Pancreas (tissue), 10 donors: ENCODE data around the gene OGFOD2. TPM values are rescaled to one million over a fixed set of nuclear protein-coding genes. Genes with fewer than 3 reads are reported as not detected.

Experiments
- ATAC-seq, 4 donors: fragments of 200-7000 bp; cut with Tn5 transposase; one replicate each; pipeline versions ENCODE4 v1.8.0 to v1.9.1; 2020; ENCODE audit warnings: mild to moderate bottlenecking in 4 of 4, moderate library complexity in 4 of 4
- DNase-seq, 6 donors: peaks; one replicate each; pipeline ENCODE4 v3.0.0-alpha.2; 2020
- FAIRE-seq: peaks from 2 replicates; lab custom pipeline; 2012; peaks lifted over from hg19 to GRCh38; lab: Jason Lieb, UNC
- H3K27ac ChIP-seq, 4 donors: fragments of 200-600 bp; sonication (generic); 1 replicate in 3 of 4; 2 replicates in 1 of 4; pipeline versions ENCODE4 v1.5.0 to v1.8.0; 2020
- H3K27me3 ChIP-seq, 4 donors: fragments of 200-600 bp; one replicate each; pipeline ENCODE4 v1.8.0; 2021
- H3K36me3 ChIP-seq, 3 donors: fragments of 200-600 bp; sonication (generic) in 1 of 3; one replicate each; pipeline versions ENCODE4 v1.5.0 to v1.8.0; 2020 to 2021
- H3K4me1 ChIP-seq, 3 donors: fragments of 200-600 bp; one replicate each; pipeline ENCODE4 v1.8.0; 2021
- H3K4me3 ChIP-seq, 4 donors: fragments of 200-600 bp; sonication (generic) in 2 of 4; one replicate each; pipeline versions ENCODE4 v1.5.0 to v1.8.0; 2020 to 2021
- H3K9me3 ChIP-seq, 4 donors: fragments of 200-600 bp; one replicate each; pipeline ENCODE4 v1.8.0; 2021
- CTCF ChIP-seq, 4 donors: fragments of 200-600 bp; sonication (generic) in 3 of 4; IDR thresholded peaks; one replicate each; pipeline versions ENCODE4 v1.5.0 to v1.8.0; 2021; ENCODE audit warnings: antibody characterized with exemption in 4 of 4
- whole genome bisulfite sequencing, 2 donors: extraction: QIAGEN DNeasy Blood & Tissue Kit; methylation state at CpG; one replicate each; pipeline ENCODE4 v1.1.7; 2013; 5-methylcytosine and 5-hydroxymethylcytosine counted together
- intact Hi-C, 3 donors: fragments of 100-400 bp; cut with DNase I; formaldehyde crosslinking; loops; one replicate each; pipeline versions ENCODE4 v1.11.1 to v1.14.2; 2022
- polyA plus RNA-seq, 2 donors: library from polyadenylated mRNA; stranded (reverse); fragments of 200-250 nt; gene quantifications; one replicate each; pipeline ENCODE4 v1.2.3, GENCODE V29; 2013
- total RNA-seq, 6 donors: library from RNA; stranded (reverse); fragmentation: NEBNext Ultra II Directional in 4 of 6; extraction: Animal tissue kit (Norgen Biotek cat#: 25700) in 4 of 6; gene quantifications; one replicate each; pipeline versions ENCODE4 v1.2.1 to v1.2.4, GENCODE V29; 2021 to 2023
- donor health status: healthy with polysubstance abuse.
- donor health status: DM: no; HTN: no; CAD: no; lungs with moderate emphysema.
- donor health status: DM: no; HTN: no; CAD: no.
- donor health status: control.
- donor health status: control.
- donor health status: Bipolar disorder and iron deficiency.
- donor health status: DM: yes; HTN: yes; CAD: no.
- donor health status: DM: no; HTN: no; CAD: no.
- donor health status: DM: no; HTN: no; CAD: no.
- donor health status: DM: yes; HTN: yes; CAD: no.

The OGFOD2 gene
- total and polyA plus RNA-seq, 8 donors, result 12.9 to 30.9 (median 18.4) TPM

GRCh38 chr12:122946690-122947341 lies 28.2 kb upstream of the OGFOD2 start:
- peak overlapping the region; percentile 22 to 70 (median 36) for H3K27ac ChIP-seq
- DNase-seq, result peak in 5 of 6 donors; percentile 40 to 70 (median 61)
- intact Hi-C loops, result no loop called here
- no peak for TF ChIP-seq CTCF (IDR thresholded peaks at IDR 0.05)
- ATAC-seq, result peak; percentile 42 to 82 (median 73)
- H3K27me3 ChIP-seq, result no peaks in the 10 kb centered on the region
- no peak overlapping the region for H3K4me3 ChIP-seq
- H3K9me3 ChIP-seq, result no peaks in the 10 kb centered on the region
- H3K4me1 ChIP-seq, result no peaks in the 10 kb centered on the region
- no peaks in the 10 kb centered on the region for H3K36me3 ChIP-seq
- WGBS, 2 donors, result 77 to 86% methylated on average over 10 of the region's 10 CpGs
- no peak for FAIRE-seq

GRCh38 chr12:122947352-122947792 lies 27.7 kb upstream of the OGFOD2 start:
- DNase-seq (peak in 3 of 6 donors; percentile 39 to 81 (median 62)), ATAC-seq (peak in 3 of 4 donors; percentile 25 to 46 (median 43)), FAIRE-seq (no peak)
- 78 to 83% methylated on average over 14 to 15 of the region's 15 CpGs for WGBS, 2 donors
- Histone ChIP-seq H3K9me3 (no peaks in the 10 kb centered on the region), H3K4me1 (no peaks in the 10 kb centered on the region), H3K36me3 (no peaks in the 10 kb centered on the region), H3K4me3 (no peak overlapping the region), H3K27ac (peak overlapping the region; percentile 22 to 70 (median 36)), H3K27me3 (no peaks in the 10 kb centered on the region)
- TF ChIP-seq CTCF (IDR thresholded peaks at IDR 0.05), result no peak
- intact Hi-C loops, result no loop called here

GRCh38 chr12:122948605-122949004 lies 26.4 kb upstream of the OGFOD2 start:
- H3K27me3 ChIP-seq, result no peaks in the 10 kb centered on the region
- TF ChIP-seq CTCF (IDR thresholded peaks at IDR 0.05), result no peak
- ATAC-seq, result no peak
- H3K27ac ChIP-seq, result no peak overlapping the region
- intact Hi-C loops, result no loop called here
- no peak for DNase-seq
- H3K4me1 ChIP-seq, result no peaks in the 10 kb centered on the region
- no peak for FAIRE-seq
- no peaks in the 10 kb centered on the region for H3K36me3 ChIP-seq
- WGBS, 2 donors, result 88 to 90% methylated on average over 14 of the region's 14 CpGs
- H3K4me3 ChIP-seq, result no peak overlapping the region
- no peaks in the 10 kb centered on the region for H3K9me3 ChIP-seq

GRCh38 chr12:122949405-122949804 lies 25.6 kb upstream of the OGFOD2 start:
- H3K36me3 ChIP-seq, result no peaks in the 10 kb centered on the region
- H3K9me3 ChIP-seq, result no peaks in the 10 kb centered on the region
- H3K4me1 ChIP-seq, result no peaks in the 10 kb centered on the region
- DNase-seq, result no peak
- H3K4me3 ChIP-seq, result no peak overlapping the region
- intact Hi-C loops, result no loop called here
- no peaks in the 10 kb centered on the region for H3K27me3 ChIP-seq
- no peak for TF ChIP-seq CTCF (IDR thresholded peaks at IDR 0.05)
- no peak for FAIRE-seq
- no peak overlapping the region for H3K27ac ChIP-seq
- ATAC-seq, result no peak
- 88% methylated on average over 8 of the region's 8 CpGs for WGBS, 2 donors
